GM19372 (cell line): ENCODE measurements around the gene WBP11.

Source experiments
- ATAC-seq: cut with Tn5 transposase; IDR thresholded peaks from one replicate; pipeline ENCODE4 v1.9.1; 2021; ENCODE audit warnings: mild to moderate bottlenecking, low read depth, moderate library complexity; ENCODE audit not compliant: unreplicated experiment

Gene WBP11

DNA sequence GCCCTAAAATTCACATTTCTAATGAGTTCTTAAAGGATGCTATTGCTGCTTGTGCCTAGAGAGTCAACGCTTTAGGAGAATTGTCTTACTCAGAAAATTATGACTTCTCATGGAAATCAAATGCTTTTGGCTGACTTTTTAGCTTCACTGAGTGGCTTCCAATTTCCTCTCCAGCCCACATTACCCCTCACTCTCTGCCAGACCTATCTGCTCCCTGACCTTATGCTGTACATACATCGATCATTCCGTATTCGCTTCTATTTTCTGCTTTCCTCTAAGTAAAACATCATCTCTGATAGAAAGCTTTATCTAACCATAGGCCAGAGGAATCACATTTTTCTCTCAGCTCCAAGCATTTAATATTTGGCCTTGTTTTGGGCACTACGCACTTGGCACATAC is 23.2 kb upstream of the WBP11 start:
- ATAC-seq, result no peak

- ATAC-seq, result no peak
Observed at GRCh38 chr12:14825256-14825655, 22.0 kb upstream of the WBP11 start.

DNA sequence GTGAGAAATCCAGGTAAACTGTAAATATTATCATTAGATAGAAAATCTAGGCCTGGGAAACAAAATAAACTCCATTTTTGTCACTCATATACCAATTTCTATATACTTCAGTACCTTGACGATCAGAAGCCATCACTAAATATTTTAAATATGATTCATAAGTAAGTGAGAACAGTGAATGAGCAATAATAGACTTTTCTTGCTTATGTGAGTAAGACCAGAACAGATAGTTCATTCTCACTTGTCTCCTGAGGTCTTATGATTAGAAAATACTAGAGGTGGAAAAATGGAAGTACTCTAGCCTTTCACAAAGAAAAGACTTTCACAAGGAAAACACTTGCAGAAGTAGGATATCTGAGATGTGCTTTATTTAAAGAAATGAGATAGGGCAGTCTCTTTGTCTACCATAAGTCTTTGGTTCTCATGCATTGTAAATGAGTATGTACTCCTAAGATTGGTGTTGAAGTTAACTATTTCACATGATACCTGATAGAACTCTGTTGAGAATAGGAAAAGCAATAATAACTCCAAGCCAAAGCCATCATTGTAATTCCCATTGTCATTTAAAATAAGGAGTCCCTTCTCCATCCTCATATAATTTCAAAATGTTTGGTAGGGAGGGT is 20.8 kb upstream of the WBP11 start:
- no peak for ATAC-seq

GRCh38 chr12:14814014-14814413 is 10.7 kb upstream of the WBP11 start, which contains the start of gene SMCO3:
TSS of gene SMCO3 (minus strand) at chr12:14814182. CDS start at chr12:14806680, 7,502 bp downstream.
- no peak for ATAC-seq

DNA sequence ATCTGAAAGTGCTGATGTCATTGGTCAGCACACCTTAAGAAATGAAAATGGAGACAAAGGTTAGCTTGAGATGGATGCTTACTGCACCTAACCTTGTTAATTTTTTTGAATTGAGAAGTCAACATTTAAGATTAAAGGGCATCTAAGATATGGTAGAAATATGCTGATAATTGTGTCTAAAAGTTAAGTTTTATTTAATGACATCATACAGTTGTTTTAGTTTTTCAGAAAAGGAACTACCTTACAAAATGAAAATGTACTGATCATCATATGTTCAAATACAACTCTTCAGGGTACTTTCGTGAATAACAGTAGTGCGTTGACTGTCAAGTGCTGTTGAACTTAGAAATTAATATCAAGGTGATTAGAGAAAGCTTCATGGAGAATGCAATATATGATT is 8.2 kb upstream of the WBP11 start:
- ATAC-seq, result no peak

DNA sequence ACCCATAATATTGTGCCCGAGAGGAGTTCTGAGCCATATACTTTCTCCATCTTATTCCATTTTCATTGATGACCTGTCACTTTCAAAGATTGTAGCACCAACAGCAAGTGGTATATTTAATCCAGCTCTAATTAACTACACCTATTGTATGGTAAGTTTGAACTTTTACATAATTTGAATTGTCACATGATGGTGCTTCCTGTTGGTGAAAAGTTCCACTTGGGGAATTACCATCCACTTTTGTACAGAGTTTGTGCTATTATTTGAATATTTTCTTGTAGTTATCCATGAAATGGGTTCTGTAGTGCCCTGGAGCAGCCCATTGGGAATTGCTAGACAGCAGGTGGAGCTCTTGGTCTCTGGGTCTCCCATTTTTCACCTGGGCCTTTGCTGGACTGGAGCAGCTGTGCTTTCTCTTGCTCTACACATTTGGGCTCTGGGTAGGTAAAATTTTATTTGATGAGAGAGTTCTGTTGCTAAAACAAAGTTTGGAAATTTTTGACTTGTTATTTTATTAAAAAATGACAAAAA is 7.7 kb upstream of the WBP11 start:
- ATAC-seq, result no peak

DNA sequence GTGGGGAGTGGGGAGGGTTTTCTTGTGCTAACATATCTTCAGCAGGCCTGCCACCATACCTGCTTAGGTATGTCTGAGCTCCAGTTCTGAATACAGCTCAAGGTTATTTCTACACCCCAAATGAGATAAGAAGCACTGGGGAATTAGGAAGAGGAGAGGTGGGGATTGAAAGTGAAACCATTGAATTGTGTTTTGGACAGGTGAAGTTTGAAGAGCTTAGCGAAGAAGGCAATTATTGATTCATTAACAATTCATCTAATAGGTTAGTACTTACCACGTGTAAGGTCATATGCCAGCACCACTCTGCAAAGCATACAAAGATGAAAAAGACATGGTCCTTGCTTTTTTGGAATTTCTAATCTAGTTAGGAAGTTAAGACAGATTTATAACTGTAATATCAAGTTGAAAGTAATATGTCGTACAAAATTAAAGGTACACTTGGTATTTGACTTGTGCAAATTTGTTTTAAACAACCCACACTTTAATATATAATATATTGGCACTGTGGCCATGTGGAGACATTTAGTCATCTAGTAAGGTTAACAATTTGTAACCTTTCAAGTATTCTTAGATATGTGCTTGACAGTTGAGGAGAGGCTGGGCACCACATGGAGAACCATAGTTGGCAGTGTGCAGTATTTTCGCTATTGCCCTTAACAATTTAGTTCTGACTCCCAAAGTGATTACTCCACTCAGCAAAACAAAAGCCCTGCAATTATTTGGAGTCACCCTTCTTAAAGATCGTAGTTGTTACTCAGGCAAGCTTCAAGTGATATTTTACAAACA is 7.1 kb upstream of the WBP11 start:
- no peak for ATAC-seq

DNA sequence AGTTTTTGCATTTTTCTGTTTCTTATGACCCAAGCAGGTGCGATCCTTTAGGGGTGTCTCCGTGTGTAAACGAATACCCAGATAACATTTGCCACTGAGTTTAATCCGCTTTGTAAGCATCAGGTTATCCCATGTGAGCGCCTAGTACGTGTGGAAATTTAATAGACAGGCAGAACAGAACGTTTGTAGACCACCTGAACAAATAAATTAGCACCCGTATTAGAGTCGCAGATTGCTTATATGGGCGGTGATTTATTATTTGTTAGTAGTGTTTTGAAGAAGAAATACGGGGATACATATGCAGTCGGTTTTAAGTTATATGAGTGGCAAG is 517 bp upstream of the WBP11 start:
- peak; percentile 16 for ATAC-seq

DNA sequence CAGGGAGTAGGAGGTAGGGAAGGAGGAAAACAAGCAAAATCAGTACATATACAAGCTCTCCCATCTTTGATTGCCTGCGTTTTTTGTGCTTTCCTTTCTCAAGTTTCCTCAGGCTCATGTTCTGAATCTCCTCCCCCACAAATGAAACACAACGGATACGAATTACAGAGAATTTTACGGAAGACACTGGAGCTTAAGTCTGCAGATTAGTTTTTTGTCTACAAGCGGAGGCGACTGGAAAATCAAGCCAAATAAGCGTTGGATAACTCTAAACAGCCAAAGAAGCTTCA is 612 bp downstream of the WBP11 start:
- ATAC-seq, result no peak

GRCh38 chr12:14802247-14802646 is 1.0 kb downstream of the WBP11 start:
- no peak for ATAC-seq

- ATAC-seq, result no peak
Observed at GRCh38 chr12:14795028-14795448, 8.2 kb downstream of the WBP11 start.

DNA sequence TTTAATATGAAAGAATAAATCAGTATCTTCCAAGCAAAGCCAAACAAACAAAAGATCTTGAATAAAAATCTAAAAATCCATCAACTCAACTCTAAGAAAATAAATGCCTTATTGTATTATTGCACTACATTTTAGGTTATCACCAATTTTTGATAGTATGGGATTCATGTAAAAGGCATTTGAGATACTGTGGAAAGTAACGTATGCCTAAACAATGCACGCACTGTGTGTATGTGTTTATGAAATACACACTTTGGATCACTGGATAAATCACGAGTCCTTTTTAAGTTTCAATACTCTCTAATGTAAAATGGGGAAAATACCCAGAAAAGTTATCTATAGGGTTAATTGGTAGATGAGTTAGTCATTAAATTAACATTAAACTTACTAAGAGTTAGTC is 17.7 kb downstream of the WBP11 start:
- no peak for ATAC-seq

DNA sequence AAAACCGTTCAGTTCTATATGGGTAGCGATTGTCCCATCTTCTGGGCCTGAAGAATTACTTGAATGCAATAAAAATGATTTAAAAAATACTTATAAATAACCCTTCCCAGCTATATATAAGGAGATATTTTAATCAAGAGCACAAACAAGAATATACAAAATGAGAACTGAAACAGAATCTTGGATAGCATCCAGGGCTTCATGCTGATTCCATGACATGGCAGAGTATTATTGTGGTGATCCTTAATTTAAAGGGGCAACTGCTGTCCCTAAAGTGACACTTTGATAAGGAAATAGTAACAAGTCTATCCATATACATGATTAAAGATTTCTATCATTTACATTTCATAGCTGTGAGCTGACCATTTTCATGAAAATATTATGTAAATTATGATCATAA is 18.8 kb downstream of the WBP11 start:
- ATAC-seq, result no peak

DNA sequence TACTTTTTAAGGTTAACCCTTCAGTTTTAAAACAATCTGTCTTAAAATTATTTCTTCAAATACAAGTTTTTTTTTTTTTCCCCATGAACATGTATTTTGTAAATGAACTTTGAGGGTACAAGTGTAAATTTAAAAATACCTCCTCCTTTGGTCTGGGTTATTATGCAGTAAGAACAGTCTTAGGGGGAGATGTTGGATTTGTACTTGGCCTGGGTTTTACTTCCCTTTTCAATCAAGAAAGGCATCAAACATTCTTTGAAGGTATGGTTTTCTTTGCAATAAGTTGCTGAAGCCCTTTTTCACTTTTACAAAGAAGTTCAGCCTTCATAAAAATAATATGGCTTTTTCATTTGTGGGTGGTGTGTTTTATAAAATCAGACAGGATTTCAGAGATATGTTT is 20.5 kb downstream of the WBP11 start:
- ATAC-seq, result no peak

DNA sequence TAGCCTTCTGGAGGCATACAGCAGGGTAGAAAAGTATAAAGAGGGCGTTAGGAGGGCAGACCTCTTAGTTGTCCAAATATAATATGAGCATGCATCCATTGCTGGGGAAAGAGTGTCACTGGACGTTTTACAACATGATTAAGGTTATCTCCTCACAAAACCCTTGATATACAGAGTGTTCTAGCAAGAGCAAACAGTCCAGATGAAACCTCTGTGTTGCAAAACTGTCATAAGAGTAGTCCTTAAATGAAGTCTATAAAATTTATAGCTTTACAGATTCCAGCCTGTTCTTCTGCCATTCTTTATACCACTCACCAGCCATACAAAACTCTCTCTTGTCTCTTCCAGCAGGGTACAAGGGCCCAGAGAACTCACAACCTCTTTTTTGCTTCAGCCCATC is 21.7 kb downstream of the WBP11 start:
- no peak for ATAC-seq

GRCh38 chr12:14780859-14781258 is 22.4 kb downstream of the WBP11 start:
- no peak for ATAC-seq

DNA sequence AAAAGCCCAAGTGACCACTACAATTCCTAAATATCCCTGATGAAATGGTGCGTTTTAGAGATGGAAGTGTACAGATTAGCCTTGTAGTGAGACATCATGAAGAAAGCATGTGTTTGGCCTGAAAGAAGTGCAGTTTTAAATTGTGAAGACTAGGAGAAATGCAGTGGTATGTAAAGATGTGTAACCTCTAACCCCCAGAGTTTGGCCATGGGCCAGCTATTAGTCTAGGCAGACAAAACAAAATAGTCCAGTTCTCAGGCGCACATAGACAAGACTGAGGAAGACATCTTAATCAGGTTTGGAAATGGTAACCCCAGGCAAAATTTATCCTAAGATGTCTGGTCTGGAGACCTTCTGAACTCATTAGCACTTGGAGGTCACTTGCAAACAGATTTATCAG is 23.4 kb downstream of the WBP11 start:
- no peak for ATAC-seq

DNA sequence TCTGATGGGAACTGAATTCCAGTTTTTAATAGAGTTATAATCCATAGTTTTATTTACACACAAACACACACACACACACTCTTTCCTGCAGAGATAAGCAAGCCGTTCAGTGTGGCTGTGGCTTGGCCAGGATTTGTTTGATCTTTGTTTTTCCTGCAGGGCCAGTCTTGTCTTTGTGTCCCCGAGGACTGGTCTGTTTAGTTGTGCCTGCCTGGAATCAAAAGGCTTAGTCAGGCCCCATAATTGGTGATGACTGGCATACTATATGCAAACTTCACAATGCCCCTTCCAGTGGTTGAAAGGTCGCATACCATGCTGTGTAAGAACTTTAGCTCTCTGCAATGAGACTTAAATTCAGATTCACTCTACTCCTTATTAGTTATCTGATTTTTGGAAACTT is 26.0 kb downstream of the WBP11 start:
- ATAC-seq, result no peak

DNA sequence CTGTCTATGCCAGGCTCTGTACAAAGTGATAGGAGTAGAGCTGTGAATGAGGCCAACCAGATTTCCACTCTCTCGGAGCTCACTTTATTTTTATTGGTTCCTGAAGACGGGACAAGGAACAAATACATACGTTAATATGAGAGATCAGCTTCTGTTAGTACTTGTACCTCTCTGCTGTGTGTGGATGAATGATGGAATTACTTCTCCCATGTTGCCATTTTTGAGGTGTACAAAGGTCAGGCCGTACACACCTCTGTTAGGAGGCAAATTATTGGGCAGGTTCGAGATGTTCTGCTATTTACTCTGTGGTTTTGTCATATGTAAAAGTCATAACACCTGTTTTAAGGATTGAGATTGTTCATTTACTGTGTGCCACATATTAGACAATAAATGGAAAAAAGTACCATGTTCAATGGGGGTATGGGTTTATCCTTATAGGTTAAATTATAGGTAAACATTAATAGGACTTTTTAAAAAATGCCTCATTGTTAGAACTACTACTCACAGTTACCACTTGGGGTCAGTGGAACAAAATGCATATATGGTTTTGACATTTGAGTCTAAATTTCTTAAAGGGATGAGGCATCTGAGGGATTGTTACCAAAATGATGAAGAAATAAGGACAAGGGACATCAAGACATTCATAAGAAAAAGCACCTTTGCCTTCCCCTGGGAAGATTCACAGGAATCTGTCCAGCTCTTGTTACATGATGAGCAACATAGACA is 26.9 kb downstream of the WBP11 start:
- ATAC-seq, result no peak

GRCh38 chr12:14775636-14775980 is 27.7 kb downstream of the WBP11 start:
- no peak for ATAC-seq

- ATAC-seq, result no peak
Observed at GRCh38 chr12:14774906-14775635, 28.2 kb downstream of the WBP11 start.
